OCI-LY3 (cell line): ENCODE measurements around the gene SLC17A9.
"Not testable (repeated sequence)": the region's sequence is repeated elsewhere in the genome, so short reads cannot be mapped to it uniquely, and the experiment has no call there.

ENCODE experiments used
- H2AFZ ChIP-seq: fragments of 200-600, 300-600 bp; shearing (Covaris generic); 2 replicates; pipeline ENCODE4 v1.6.0; 2014; ENCODE audit warnings: antibody characterized with exemption, low read depth, low read length
- H3K27ac ChIP-seq: fragments of 200-600, 300-600 bp; sonication (generic); 2 replicates; pipeline ENCODE4 v1.5.1; 2014; ENCODE audit warnings: mild to moderate bottlenecking, low read length, moderate library complexity, mixed read lengths
- H3K27me3 ChIP-seq: fragments of 200-600, 300-600 bp; sonication (generic); 2 replicates; pipeline ENCODE4 v1.6.1; 2014; ENCODE audit warnings: low read depth, low read length, mixed read lengths
- H3K36me3 ChIP-seq: fragments of 200-600, 300-600 bp; sonication (generic); replicated peaks from 2 replicates; pipeline ENCODE3; 2014; ENCODE audit warnings: low read depth, low read length, mixed read lengths
- H3K4me1 ChIP-seq: fragments of 300-600, 200-600 bp; sonication (generic); 2 replicates; pipeline ENCODE4 v1.6.1; 2014; ENCODE audit warnings: low read length, mixed read lengths
- H3K4me2 ChIP-seq: fragments of 200-600, 300-600 bp; sonication (generic); 2 replicates; pipeline ENCODE4 v1.6.1; 2014; ENCODE audit warnings: low read length, mixed read lengths
- H3K4me3 ChIP-seq: fragments of 300-600, 200-600 bp; sonication (generic); 2 replicates; pipeline ENCODE4 v1.5.1; 2014; ENCODE audit warnings: antibody characterized with exemption, mild to moderate bottlenecking, low read length, moderate library complexity
- H3K79me2 ChIP-seq: fragments of 300-600, 200-600 bp; shearing (Covaris generic); 2 replicates; pipeline ENCODE4 v1.6.1; 2014; ENCODE audit warnings: mild to moderate bottlenecking, low read length, mixed read lengths
- H3K9ac ChIP-seq: fragments of 300-600, 200-600 bp; shearing (Covaris generic); 2 replicates; pipeline ENCODE4 v1.6.0; 2014; ENCODE audit warnings: mild to moderate bottlenecking, low read length, moderate library complexity
- H3K9me3 ChIP-seq: fragments of 200-600, 300-600 bp; shearing (Covaris generic); 2 replicates; pipeline ENCODE4 v1.6.1; 2014; ENCODE audit warnings: low read length, mixed read lengths; ENCODE audit not compliant: insufficient read depth
- H4K20me1 ChIP-seq: fragments of 200-600, 300-600 bp; sonication (generic); 2 replicates; pipeline ENCODE4 v1.6.1; 2016; ENCODE audit warnings: low read length, mixed read lengths; ENCODE audit not compliant: insufficient read depth
- EZH2phosphoT487 ChIP-seq: fragments of 200-600 bp; shearing (Covaris generic); IDR thresholded peaks from 2 replicates; pipeline ENCODE4 v1.6.1; 2018; ENCODE audit warnings: antibody characterized with exemption, mixed run types, low read depth
- TF ChIP-seq, protein P1 (sequence below): fragments of 200-600, 300-600 bp; sonication (generic); IDR thresholded peaks from 2 replicates; pipeline ENCODE4 v1.5.1; 2014; ENCODE audit warnings: antibody characterized with exemption, low read length, low read depth

Gene SLC17A9

DNA sequence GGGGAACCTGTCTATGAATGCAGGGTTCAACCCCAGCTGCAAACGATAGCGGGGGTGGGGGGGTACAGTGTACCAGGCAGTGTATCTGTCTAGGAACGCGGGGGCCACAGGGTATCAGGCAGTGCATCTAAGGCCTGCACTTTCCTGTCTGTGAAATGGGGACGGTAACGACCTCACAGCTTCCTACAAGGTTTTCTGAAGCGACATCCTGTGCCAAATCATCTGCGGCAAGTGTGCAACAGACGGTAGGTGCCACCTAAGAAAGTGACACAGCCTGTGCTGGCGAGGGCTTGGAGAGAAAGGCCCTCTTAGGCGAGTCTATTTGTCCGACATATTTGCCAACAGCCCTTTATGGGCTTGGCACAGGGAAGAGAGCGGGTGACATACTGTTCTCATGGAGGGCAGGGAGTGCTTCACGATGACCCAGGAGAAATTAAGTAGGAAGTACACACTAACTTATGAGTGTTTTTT, 30.0 kb upstream of the SLC17A9 start:
- Histone ChIP-seq H3K27me3 (no peaks in the 10 kb centered on the region), H2AFZ (no peak overlapping the region), H3K36me3 (no peaks in the 10 kb centered on the region), H3K9me3 (no peaks in the 10 kb centered on the region), H4K20me1 (peaks cover 86% of the 10 kb centered on the region), H3K4me2 (peak overlapping the region; percentile 45), H3K79me2 (peaks cover 99% of the 10 kb centered on the region), H3K9ac (no peak overlapping the region), H3K4me1 (peaks cover 74% of the 10 kb centered on the region), H3K27ac (peak overlapping the region; percentile 23), H3K4me3 (peak overlapping the region; percentile 16; the same call in 1 of the 2 replicates)
- TF ChIP-seq, protein P1, sequence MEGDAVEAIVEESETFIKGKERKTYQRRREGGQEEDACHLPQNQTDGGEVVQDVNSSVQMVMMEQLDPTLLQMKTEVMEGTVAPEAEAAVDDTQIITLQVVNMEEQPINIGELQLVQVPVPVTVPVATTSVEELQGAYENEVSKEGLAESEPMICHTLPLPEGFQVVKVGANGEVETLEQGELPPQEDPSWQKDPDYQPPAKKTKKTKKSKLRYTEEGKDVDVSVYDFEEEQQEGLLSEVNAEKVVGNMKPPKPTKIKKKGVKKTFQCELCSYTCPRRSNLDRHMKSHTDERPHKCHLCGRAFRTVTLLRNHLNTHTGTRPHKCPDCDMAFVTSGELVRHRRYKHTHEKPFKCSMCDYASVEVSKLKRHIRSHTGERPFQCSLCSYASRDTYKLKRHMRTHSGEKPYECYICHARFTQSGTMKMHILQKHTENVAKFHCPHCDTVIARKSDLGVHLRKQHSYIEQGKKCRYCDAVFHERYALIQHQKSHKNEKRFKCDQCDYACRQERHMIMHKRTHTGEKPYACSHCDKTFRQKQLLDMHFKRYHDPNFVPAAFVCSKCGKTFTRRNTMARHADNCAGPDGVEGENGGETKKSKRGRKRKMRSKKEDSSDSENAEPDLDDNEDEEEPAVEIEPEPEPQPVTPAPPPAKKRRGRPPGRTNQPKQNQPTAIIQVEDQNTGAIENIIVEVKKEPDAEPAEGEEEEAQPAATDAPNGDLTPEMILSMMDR = no peak
- TF ChIP-seq EZH2phosphoT487 = no peak

DNA sequence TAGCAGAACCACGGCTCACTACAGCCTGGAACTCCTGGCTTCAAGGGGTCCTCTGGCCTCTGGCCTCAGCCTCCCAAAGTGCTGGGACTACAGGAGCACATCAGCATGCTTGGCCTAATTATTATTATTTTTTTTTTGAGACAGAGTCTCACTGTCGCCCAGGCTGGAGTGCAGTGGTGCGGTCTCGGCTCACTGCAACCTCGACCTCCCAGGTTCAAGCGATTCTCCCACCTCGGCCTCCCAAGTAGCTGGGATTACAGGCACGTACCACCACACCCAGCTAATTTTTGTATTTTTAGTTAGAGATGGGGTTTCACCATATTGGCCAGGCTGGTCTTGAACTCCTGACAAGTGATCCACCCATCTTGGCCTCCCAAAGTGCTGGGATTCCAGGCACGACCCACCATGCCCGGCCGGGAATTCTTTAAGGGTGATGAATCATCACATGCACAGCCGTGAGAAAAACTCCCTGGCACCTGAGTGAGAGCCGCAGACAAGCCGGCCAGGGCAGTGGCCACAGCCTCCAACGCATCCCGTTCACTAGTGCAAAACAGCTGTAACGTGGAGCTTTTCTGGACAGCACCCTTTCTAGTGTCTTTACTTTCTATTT, 29.3 kb upstream of the SLC17A9 start:
- H4K20me1 ChIP-seq = peaks cover 85% of the 10 kb centered on the region
- H3K4me2 ChIP-seq = peak overlapping the region; percentile 97
- not testable (repeated sequence) for H2AFZ ChIP-seq, H3K36me3 ChIP-seq, H3K9me3 ChIP-seq, H3K27me3 ChIP-seq, H3K9ac ChIP-seq
- H3K4me1 ChIP-seq = peaks cover 67% of the 10 kb centered on the region
- H3K4me3 ChIP-seq = peak overlapping the region; percentile 88; the same call in 1 of the 2 replicates
- peaks cover 99% of the 10 kb centered on the region for H3K79me2 ChIP-seq
- peak overlapping the region; percentile 23; the same call in 1 of the 2 replicates for H3K27ac ChIP-seq

DNA sequence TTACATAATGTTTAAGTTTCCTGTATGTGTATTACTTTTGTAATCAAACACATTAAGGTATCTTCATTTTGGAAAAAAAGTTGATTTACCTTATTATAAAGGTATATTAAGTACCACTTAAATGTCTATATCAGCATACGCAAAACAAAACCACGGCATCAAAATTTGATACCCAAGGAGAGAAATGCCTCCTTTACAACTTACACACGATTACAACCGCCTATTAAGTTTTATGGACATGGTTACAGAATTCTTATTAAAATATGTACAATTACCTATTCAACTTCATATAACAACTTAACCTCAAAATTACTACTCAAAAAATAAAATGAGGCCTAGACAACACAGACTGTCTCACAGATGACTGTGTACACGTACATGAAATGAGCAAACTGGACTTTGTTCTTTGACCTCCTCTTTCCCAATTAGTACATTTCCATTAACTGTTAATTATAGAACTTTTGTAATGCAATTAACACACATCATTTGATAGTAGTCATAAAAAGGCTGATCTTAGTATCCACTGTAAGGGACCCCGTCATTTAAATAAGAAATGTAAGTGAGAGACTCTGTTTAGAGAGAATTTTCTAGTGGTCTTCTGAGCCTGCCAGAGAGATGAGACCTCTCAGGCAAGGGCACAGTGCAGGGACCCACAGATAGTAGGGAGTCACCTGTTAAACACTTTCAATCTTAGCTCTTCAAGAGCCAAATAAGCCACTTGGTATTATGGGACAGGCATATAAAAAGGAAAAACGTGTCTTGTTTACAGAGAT, 28.7 kb upstream of the SLC17A9 start:
- peak overlapping the region; percentile 97 for H3K4me2 ChIP-seq
- H4K20me1 ChIP-seq = peaks cover 78% of the 10 kb centered on the region
- no peak overlapping the region for H2AFZ ChIP-seq
- peak overlapping the region; percentile 88 for H3K4me3 ChIP-seq
- peaks cover 99% of the 10 kb centered on the region for H3K79me2 ChIP-seq
- peaks cover 60% of the 10 kb centered on the region for H3K4me1 ChIP-seq
- TF ChIP-seq EZH2phosphoT487 = no peak
- TF ChIP-seq, protein P1 = no peak
- no peaks in the 10 kb centered on the region for H3K27me3 ChIP-seq
- H3K9ac ChIP-seq = peak overlapping the region; percentile 96
- H3K27ac ChIP-seq = no peak overlapping the region
- H3K9me3 ChIP-seq = no peaks in the 10 kb centered on the region
- no peaks in the 10 kb centered on the region for H3K36me3 ChIP-seq

DNA sequence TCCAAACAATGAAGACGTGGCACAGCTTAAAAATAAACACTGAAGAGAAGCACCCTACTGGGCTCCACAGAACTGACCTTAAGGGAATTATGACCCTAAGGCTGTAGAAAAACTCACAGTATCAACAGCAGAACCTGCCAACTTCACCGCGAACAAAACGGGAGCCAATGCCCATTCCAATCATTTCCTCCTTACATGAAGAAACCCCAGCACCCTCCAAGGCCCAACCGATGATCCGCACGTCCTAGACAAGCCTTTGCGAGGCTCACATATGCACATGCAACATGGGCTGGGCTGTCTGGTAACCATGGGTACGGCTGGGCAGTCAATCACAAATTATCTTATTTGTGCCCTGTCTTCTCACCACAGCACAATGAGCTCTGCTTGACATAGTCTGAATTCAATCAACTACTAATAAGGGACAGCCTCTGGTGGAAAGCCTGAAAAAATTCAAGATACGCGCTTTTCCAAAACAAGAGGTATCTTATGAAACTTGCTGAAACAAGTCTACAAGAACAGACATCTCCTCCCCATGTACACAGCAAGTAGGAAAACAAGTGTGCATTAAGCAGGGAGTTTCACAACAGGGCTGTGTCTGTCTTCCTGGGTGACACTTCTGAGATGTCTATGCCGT, 27.9 kb upstream of the SLC17A9 start:
- H3K27me3 ChIP-seq = no peaks in the 10 kb centered on the region
- peak overlapping the region; percentile 88 for H3K4me3 ChIP-seq
- peak overlapping the region; percentile 86 for H3K27ac ChIP-seq
- peak overlapping the region; percentile 97 for H3K4me2 ChIP-seq
- peak overlapping the region; percentile 96 for H3K9ac ChIP-seq
- H3K9me3 ChIP-seq = no peaks in the 10 kb centered on the region
- H3K79me2 ChIP-seq = peaks cover 99% of the 10 kb centered on the region
- H3K4me1 ChIP-seq = peaks cover 53% of the 10 kb centered on the region
- TF ChIP-seq, protein P1 = no peak
- no peak for TF ChIP-seq EZH2phosphoT487
- peaks cover 73% of the 10 kb centered on the region for H4K20me1 ChIP-seq
- H3K36me3 ChIP-seq = no peaks in the 10 kb centered on the region
- H2AFZ ChIP-seq = no peak overlapping the region
